ENCODE results near the gene FGF3. TPM values are rescaled to one million over a fixed set of nuclear protein-coding genes. Genes with fewer than 3 reads are reported as not detected.

The FGF3 gene
- total RNA-seq, 2 donors from 2014 or later: not detected

DNA sequence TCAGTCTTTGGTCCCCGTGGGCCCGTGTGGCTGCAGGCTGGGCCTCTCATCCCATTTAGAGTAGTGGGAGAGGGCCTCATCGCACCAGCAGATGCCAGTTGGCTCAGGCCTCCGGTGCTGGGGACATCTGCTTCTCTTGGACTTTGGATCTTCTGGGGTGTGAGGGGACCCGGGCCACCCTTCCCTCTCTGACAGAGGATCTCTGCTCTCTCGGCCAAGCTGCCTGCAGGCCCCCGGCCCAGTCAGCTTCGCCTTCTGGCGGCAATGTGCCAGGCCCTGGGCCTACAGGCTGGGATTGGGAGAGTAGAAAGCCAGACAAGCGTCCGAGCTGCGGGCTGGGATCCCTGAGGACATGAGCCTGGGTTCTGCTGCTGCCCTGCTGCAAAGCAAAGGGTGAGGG, 15.0 kb upstream of the FGF3 start:
- no peaks in the 10 kb centered on the region for H3K36me3 Mint-ChIP-seq
- DNase-seq (ENCODE audit: low spot score in 2 of 2) (peak in 1 of 2 donors; percentile 42), ATAC-seq (no peak)
- H3K27ac Mint-ChIP-seq: no peak overlapping the region
- H3K9me3 Mint-ChIP-seq: no peaks in the 10 kb centered on the region

DNA sequence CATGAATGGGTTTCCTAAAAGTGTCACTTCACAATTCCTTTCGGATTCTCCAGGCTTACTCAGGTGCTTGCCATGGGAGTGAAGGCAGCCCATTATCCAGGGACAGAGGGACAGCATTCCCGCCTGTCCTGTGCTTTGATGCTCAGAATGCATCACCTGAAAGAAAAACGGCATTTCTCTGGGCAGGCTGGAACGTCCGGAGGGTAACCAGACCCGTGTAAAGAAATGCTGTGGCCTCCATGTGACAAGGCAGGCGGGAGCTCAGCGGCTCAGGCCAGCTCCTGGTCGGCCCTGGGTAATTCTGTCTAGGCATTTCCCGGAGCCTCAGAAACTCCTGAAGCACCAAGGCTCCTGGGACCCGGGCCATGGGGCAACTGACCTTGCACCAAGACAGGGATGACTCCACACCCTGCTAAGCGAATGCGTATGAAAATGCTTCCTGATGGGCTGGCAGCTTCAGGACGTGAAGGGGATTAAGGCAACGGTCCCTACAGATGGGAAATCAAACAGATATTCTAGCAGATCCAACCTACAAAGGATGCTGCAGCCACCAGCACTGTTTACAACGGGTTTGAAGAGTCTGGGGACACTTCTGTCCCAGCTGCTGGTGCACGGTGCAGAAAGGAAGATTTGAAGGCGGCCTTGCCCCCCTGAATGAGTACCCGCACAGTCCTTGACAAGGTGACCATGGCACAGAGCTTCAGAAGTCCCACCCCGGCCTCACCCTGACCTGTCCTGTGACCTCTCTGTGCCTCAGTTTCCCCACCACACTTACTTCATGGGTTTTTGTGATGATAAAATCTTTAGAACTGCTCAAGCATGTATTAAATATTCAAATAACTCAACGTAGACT, 13.6 kb upstream of the FGF3 start:
- Mint-ChIP-seq H3K36me3 (no peaks in the 10 kb centered on the region), H3K27ac (no peak overlapping the region), H3K9me3 (no peaks in the 10 kb centered on the region)
- DNase-seq (ENCODE audit: low spot score in 2 of 2) (peak in 1 of 2 donors; percentile 35), ATAC-seq (no peak)

DNA sequence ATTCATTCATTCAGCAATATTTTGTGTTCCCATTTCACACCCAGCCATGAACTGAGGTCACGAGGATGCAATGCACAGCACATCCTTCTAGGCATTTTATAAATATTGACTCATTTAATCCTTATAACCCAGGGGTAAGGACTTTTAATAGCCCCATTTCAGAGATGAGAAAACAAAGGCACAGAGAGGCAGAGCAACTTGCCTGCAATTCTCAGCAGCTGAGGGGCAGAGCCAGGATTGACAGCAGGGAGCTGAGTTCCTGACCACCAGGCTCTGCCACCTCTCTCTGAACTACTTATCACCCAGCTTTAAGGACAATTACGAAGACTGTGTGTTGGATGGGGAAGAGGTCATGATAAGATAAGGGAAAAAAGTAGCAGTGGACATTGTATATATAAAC, 12.8 kb upstream of the FGF3 start:
- no peaks in the 10 kb centered on the region for H3K9me3 Mint-ChIP-seq
- DNase-seq (ENCODE audit: low spot score in 2 of 2): no peak
- no peak overlapping the region for H3K27ac Mint-ChIP-seq
- H3K36me3 Mint-ChIP-seq: no peaks in the 10 kb centered on the region
- ATAC-seq: no peak

DNA sequence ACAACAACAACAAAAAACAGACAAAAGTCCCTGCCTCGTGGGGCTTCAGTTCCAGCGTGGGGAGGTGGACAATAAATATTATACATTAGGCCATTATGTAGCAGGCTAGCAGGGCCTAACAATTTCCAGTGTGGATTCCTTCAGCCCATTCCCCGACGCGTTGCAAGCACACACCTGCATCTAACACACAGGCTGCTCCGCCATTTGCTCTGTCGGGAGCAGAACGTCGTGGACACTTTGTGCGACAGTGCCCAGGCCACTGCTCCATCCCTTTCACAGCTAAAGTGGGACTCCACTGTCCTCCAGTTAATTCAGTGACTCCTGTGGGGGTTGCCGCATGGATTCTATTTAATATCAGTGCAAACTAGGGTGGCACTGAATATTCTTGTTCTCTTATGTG, 10.9 kb upstream of the FGF3 start:
- ATAC-seq (no peak), DNase-seq (ENCODE audit: low spot score in 2 of 2) (no peak)
- H3K27ac Mint-ChIP-seq: no peak overlapping the region
- no peaks in the 10 kb centered on the region for H3K9me3 Mint-ChIP-seq
- no peaks in the 10 kb centered on the region for H3K36me3 Mint-ChIP-seq

DNA sequence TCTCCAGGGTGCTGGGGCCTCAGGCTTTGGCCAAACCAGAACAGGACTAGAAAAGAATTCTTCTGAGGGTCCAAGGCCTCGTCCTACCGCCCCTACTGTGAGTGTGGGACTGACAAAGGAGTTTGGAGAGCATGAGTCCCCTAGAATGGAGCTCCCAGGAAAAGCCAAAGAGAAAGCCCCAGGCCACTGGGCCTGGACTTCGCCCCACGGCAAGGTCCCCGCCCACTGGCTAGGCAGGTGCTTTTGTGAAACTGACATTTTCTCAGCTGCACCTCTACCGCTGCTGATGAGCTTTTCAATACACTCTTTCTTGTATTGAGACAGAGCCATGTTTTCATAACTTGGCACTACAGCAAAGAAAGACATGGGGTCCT, 9.7 kb upstream of the FGF3 start:
- Mint-ChIP-seq H3K36me3 (no peaks in the 10 kb centered on the region), H3K27ac (no peak overlapping the region), H3K9me3 (no peaks in the 10 kb centered on the region)
- no peak for ATAC-seq
- peak in 1 of 2 donors; percentile 4 for DNase-seq (ENCODE audit: low spot score in 2 of 2)

DNA sequence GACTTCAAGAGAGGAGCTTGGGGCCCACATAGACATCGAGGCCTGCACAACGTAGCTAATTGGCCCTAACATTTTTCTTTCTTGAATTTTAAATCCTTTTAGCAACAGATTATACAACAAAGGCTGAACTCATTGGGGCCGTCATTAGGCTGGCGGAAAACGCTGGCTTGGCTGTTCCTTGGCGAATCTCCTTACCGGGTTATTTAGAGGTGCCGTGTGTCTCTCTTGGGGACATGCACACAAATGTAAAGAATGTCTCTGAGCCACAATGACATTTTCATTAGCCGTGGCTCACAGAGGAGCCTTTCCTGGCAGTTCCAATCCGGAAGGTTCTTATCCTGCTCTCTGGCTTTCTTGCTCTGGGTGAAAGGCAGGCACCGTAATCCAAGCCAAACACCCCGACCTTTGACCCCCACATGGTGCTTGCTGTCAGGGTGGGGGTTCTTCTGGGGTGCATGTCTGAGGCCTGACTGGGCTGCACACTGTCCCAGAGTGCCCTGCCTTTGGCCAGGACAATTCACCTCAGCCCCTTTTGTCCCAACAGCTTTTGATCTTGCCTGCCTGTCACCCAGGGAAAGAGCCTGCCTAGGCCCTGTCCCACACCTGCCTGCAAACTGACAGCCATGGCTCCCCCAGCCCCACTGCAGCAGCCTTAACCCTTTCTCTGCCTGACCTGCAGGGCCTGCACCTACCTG, 9.2 kb upstream of the FGF3 start:
- H3K27ac Mint-ChIP-seq: no peak overlapping the region
- DNase-seq (ENCODE audit: low spot score in 2 of 2) (peak in 1 of 2 donors; percentile 14), ATAC-seq (no peak)
- H3K36me3 Mint-ChIP-seq: no peaks in the 10 kb centered on the region
- no peaks in the 10 kb centered on the region for H3K9me3 Mint-ChIP-seq

DNA sequence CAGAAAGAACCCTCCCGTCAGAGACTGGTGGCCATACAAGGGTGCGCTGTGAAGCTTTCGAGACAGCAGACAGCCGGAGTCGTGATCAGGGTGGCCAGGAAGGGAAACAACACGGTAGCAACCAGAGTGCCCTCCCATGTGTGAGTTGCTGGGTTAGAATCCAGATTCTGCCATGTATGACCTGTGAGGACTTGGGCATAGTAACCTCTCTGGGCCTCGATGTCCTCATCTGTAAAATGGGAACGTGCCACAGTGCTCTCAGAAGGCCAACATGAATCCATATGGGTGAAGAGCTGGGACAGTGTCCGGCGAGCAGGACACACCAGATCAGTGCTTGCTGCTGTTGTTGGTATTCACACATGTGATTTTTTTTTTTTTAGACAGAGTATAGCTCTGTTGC, 7.6 kb upstream of the FGF3 start:
- no peak for DNase-seq (ENCODE audit: low spot score in 2 of 2)
- Mint-ChIP-seq H3K27ac (no peak overlapping the region), H3K36me3 (no peaks in the 10 kb centered on the region), H3K9me3 (no peaks in the 10 kb centered on the region)
- ATAC-seq: no peak

DNA sequence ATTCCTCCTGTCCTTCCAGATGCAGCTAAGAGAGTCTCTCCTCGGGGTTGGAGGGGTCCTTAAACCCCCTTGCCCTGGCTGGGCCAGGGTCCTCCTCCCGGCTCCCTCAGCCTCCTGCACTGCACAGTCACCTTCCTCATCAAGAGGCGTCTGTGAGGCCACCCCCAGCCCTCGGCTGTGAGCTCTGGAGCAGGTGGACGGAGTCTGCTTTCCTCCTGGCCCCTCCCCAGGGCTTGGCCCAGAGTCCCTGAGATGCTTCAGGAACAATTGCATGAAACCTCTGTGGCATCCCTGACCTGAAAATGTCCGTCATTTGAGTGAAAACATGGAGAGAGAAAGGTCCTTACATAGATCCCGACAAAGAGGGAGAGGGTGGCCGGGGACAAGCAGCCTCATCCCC, 6.7 kb upstream of the FGF3 start:
- no peak for DNase-seq (ENCODE audit: low spot score in 2 of 2)
- Mint-ChIP-seq H3K36me3 (no peaks in the 10 kb centered on the region), H3K27ac (no peak overlapping the region), H3K9me3 (no peaks in the 10 kb centered on the region)
- ATAC-seq: no peak

DNA sequence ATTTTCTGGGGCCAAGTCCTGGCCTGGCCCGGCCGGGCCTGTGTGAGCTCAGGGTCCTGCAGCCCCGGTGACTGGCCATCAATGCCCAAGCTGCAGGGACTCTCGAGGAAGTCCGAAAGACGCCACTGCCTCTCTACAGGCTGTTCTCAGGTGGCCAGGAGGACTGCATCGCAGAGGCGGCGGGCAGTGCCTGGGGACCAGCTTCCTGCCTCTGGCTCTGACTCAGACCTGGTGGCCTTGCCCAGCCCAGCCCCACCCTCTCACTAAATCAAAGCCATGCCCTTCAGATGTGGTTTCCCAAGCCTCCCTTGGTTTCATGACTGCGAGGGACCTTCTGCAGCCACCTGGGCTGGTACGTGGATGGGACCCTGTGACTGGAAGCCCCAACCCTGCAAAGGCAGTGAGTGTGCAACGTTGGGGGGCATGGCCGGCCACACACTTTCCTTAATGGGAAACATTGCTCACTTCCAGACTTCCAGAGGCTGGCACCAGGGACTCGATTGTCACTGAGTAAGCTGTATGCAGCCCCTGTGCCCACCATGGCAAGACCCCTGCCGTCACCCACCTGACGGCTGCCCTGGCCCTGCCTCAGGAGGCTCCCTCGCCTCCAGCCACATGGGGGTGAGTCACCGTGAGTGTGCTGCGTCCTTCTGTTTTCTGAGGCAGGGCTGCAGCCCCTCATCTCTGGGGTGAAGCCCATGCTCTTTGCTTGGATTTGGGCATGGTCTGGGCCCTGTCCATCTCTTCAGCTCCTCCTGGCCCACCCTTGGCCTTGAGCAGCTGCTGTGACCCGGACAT, 6.0 kb upstream of the FGF3 start:
- Mint-ChIP-seq H3K36me3 (no peaks in the 10 kb centered on the region), H3K27ac (no peak overlapping the region), H3K9me3 (no peaks in the 10 kb centered on the region)
- peak in 1 of 2 donors; percentile 18 for ATAC-seq
- no peak for DNase-seq (ENCODE audit: low spot score in 2 of 2)

DNA sequence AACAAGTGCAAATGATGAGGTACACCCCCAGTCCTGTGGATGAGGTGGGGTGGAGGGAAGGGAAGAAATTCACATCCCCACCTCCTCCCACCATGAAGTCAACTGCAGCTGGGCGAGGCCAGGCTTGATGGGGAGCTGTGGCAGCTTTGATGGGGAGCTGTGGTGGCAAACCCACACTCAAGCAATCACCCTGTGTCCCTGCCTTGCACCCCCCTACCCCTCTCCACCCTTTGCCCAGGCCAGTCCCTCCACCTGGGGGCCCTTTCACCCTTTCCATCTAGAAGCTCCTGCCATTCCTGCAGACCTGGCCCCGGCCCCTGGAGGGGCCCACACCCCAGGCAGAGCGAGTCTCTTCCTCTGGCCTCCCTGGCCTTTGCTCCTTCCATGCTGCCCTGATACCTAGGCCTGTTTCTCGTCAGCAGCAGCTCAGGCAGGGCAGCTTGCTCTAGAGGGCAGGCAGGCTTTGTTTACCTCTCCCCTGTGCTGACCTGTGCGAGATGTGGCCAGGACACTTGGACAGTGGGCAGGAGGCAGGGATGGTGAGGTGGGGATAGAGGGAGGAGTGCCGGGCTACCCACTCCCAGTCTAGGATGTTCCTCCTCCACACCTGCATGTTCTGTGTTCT, 4.5 kb upstream of the FGF3 start:
- no peak overlapping the region for H3K27ac Mint-ChIP-seq
- ATAC-seq (no peak), DNase-seq (ENCODE audit: low spot score in 2 of 2) (no peak)
- no peaks in the 10 kb centered on the region for H3K9me3 Mint-ChIP-seq
- H3K36me3 Mint-ChIP-seq: no peaks in the 10 kb centered on the region

DNA sequence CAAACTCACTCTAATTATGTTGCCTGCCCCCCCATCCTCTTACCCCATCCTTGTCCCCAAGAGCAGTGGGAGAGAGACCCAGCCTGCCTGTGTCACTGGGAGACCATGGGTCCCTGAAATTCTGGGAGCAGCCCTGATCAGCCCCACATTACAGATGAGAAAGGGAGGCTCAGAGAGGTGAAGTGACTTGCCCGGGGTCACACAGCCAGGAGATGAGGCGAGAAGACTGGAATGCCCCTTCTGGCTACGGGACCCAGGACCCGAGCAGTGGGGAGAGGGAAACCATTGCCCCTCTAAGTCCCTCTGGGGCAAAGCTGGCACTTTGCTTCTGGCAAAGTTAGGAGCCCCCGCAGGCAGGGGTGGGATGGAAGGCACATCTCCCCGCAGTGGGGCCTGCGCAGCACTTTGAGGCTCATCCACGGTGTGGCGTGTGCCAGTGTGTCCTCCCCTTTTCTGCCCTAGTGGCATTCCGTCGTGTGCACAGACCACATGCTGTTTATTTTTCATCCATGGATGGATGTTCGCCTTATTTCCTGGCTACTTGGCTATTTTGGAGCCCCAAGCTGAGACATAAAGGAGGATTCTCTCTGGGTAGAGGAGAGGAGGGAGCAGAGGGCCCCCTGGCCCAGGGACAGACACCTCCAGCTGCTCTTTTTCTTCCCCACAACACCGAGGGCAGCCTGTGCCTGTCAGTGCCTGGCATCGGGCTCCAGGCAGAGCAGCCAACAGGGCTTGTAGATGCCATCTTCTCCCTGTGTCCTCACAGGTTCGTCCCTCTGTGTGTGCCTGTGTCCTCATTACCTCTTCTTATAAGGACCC, 3.7 kb upstream of the FGF3 start:
- no peak overlapping the region for H3K27ac Mint-ChIP-seq
- DNase-seq (ENCODE audit: low spot score in 2 of 2) (no peak), ATAC-seq (no peak)
- H3K9me3 Mint-ChIP-seq: no peaks in the 10 kb centered on the region
- H3K36me3 Mint-ChIP-seq: no peaks in the 10 kb centered on the region

DNA sequence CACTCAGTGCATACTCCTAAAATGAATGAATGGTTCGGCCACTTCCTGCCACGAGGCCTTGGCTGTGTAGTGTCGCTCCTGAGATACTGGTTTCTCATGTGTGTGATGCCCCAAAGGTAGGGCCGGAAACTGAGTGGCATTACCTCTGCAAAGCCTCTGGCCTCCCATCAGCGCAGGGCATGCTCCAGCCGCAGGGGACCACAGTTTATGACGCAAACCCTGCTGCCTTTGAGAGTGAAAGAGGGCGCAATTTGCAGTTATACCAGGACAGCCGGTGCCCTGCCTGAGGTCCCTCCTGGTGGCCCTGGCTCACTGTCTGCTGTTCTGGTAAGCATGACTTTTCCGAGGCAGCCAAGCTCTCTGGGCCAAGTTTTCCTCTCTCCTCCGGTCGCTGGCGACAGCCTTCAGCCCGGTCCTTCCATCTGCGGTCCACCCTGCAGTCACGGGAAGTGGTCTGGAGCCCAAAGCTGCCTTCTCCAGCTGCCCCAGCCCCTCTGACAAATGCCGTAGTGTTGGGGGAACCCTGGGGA, 2.4 kb upstream of the FGF3 start:
- Mint-ChIP-seq H3K27ac (no peak overlapping the region), H3K36me3 (no peaks in the 10 kb centered on the region), H3K9me3 (no peaks in the 10 kb centered on the region)
- ATAC-seq (no peak), DNase-seq (ENCODE audit: low spot score in 2 of 2) (no peak)

DNA sequence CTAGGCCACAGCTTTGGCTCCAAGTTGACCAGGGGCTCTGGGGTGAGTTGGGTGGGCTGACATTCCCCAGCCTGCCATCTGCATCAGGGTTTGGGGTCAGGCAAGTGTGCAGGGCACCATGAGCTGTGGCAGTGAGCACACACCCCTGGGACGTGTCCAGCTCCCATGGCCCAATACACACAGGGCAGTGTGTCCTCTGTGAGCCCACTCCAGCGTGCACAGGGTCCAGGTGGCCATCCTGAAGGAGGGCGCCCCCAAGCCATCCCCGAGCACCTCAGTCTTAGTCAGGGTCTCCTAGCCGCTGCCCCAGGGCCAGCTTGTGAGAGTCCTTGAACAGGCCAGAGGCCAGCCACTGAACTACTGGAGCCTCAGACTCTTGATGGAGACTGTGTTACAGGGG, 1.2 kb upstream of the FGF3 start:
- ATAC-seq (no peak), DNase-seq (ENCODE audit: low spot score in 2 of 2) (no peak)
- no peaks in the 10 kb centered on the region for H3K36me3 Mint-ChIP-seq
- H3K27ac Mint-ChIP-seq: no peak overlapping the region
- H3K9me3 Mint-ChIP-seq: no peaks in the 10 kb centered on the region

DNA sequence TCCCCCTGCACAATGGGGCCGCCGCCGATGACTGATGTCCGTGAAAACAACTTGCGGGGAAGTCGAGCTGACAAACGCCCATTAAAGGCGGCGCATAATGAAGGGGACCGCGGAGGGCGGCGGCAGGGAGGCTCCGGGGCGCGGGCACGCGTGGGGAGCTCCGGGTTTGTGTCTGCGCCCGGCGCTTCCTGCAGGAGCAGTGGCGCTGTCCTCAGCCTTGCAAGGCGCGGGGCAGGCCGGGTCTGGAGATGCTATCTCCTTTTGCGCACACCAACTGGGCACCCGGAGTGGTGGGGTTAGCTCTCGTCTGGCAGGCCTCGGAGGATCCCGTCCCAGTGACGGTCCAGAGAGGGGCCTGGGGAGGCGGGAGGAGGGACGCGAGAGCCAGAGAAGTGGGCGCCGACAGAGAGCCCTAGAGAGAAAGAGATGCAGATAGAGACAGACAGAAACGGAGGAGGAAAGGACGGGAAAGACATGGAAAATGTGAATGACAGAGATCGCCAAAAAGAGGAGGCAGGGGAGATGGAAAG, 390 bp upstream of the FGF3 start:
- Mint-ChIP-seq H3K36me3 (no peaks in the 10 kb centered on the region), H3K9me3 (no peaks in the 10 kb centered on the region), H3K27ac (no peak overlapping the region)
- DNase-seq (ENCODE audit: low spot score in 2 of 2): no peak
- ATAC-seq: no peak

DNA sequence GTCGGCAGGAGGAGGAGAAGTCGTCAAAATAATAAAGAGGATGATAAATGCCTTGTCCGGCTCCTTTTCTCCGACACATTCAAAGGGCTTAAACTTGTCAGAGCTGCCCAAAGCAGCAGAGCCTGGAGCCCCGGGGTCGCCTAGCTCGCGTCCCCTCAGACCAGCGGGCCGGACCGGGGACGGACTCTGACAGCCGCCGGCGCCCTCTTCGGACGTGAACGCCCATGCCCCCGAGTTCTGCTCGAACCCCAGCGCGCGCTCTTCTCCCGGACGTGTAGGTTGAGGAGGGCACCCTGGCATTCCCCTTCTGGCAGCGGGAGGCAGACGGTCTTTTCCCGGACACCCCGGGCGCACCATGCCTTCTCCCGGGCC, 999 bp downstream of the FGF3 start:
- Mint-ChIP-seq H3K27ac (no peak overlapping the region), H3K36me3 (no peaks in the 10 kb centered on the region), H3K9me3 (no peaks in the 10 kb centered on the region)
- ATAC-seq (no peak), DNase-seq (ENCODE audit: low spot score in 2 of 2) (no peak)
